HepG2 (cell line): ENCODE data around the gene CADM4. TPM values are rescaled to one million over a fixed set of nuclear protein-coding genes. Genes with fewer than 3 reads are reported as not detected.

Source experiments
- AHR ChIP-seq: IDR thresholded peaks from 2 replicates; pipeline ENCODE4 v1.6.1; 2018; ENCODE audit warnings: missing genetic modification reagents, missing compliant biosample characterization
- EP300 ChIP-seq, 3 experiments: sonication (generic) in 1 of 3; formaldehyde crosslinking in 1 of 3; IDR thresholded peaks; 2 replicates each; pipeline versions ENCODE4 v1.5.1 to v1.6.1; 2011 to 2020; ENCODE audit warnings: low read depth in 2 of 3, low read length in 2 of 3, borderline replicate concordance in 1 of 3, improper control_type of control experiment in 1 of 3, mild to moderate bottlenecking in 1 of 3, missing genetic modification reagents in 1 of 3, moderate library complexity in 1 of 3
- KAT8 ChIP-seq: IDR thresholded peaks from 2 replicates; pipeline ENCODE4 v1.6.1; 2016; ENCODE audit warnings: missing genetic modification reagents, missing compliant biosample characterization
- LBX2 ChIP-seq: sonication (generic); formaldehyde crosslinking; IDR thresholded peaks from 2 replicates; pipeline ENCODE4 v1.5.0; 2020; ENCODE audit warnings: missing genetic modification reagents, mild to moderate bottlenecking, borderline replicate concordance
- MED8 ChIP-seq: sonication (generic); formaldehyde crosslinking; IDR thresholded peaks from 2 replicates; pipeline ENCODE4 v1.8.1; 2023; ENCODE audit warnings: mild to moderate bottlenecking, missing genetic modification reagents; ENCODE audit not compliant: insufficient replicate concordance
- MNT ChIP-seq: fragments of 450-650 bp; IDR thresholded peaks from 2 replicates; pipeline ENCODE4 v1.6.1; 2016
- NCOR1 ChIP-seq: fragments of 200-600 bp; sonication (generic); IDR thresholded peaks from 2 replicates; pipeline ENCODE4 v1.7.0; 2017; ENCODE audit warnings: antibody characterized with exemption, low read length, borderline replicate concordance
- PAX8 ChIP-seq: sonication (generic); formaldehyde crosslinking; IDR thresholded peaks from 2 replicates; pipeline ENCODE4 v1.8.0; 2022; ENCODE audit warnings: mild to moderate bottlenecking, missing genetic modification reagents, borderline replicate concordance
- POGK ChIP-seq: sonication (generic); formaldehyde crosslinking; conservative IDR thresholded peaks from 2 replicates; pipeline ENCODE4 v1.8.0; 2022; ENCODE audit warnings: mild to moderate bottlenecking, moderate library complexity, missing genetic modification reagents
- REPIN1 ChIP-seq: sonication (generic); formaldehyde crosslinking; IDR thresholded peaks from 2 replicates; pipeline ENCODE4 v1.8.0; 2022; ENCODE audit warnings: missing genetic modification reagents, low read depth, mild to moderate bottlenecking, borderline replicate concordance
- SNAPC5 ChIP-seq: sonication (generic); formaldehyde crosslinking; IDR thresholded peaks from 2 replicates; pipeline ENCODE4 v1.8.1; 2023; ENCODE audit warnings: mild to moderate bottlenecking, missing genetic modification reagents, borderline replicate concordance
- TBX2 ChIP-seq: sonication (generic); formaldehyde crosslinking; IDR thresholded peaks from 2 replicates; pipeline ENCODE4 v1.5.0; 2020; ENCODE audit warnings: missing genetic modification reagents, mild to moderate bottlenecking, borderline replicate concordance
- TEAD3 ChIP-seq: optimal IDR thresholded peaks from 2 replicates; pipeline ENCODE3; 2016; ENCODE audit warnings: borderline replicate concordance
- TSC22D2 ChIP-seq: sonication (generic); formaldehyde crosslinking; IDR thresholded peaks from 2 replicates; pipeline ENCODE4 v1.5.1; 2020; ENCODE audit warnings: missing genetic modification reagents, mild to moderate bottlenecking, borderline replicate concordance
- ZBTB3 ChIP-seq: sonication (generic); formaldehyde crosslinking; IDR thresholded peaks from 2 replicates; pipeline ENCODE4 v1.4.0; 2020; ENCODE audit warnings: low read depth, mild to moderate bottlenecking, moderate library complexity, missing genetic modification reagents, borderline replicate concordance
- ZBTB37 ChIP-seq: sonication (generic); formaldehyde crosslinking; IDR thresholded peaks from 2 replicates; pipeline ENCODE4 v1.4.0; 2020; ENCODE audit warnings: mild to moderate bottlenecking, missing genetic modification reagents
- ZNF234 ChIP-seq: sonication (generic); formaldehyde crosslinking; conservative IDR thresholded peaks from 2 replicates; pipeline ENCODE4 v1.5.1; 2020; ENCODE audit warnings: mild to moderate bottlenecking, missing genetic modification reagents
- ZNF329 ChIP-seq: sonication (generic); formaldehyde crosslinking; IDR thresholded peaks from 2 replicates; pipeline ENCODE4 v1.9.0; 2021; ENCODE audit warnings: low read depth, mild to moderate bottlenecking, missing genetic modification reagents
- ZNF597 ChIP-seq: sonication (generic); formaldehyde crosslinking; IDR thresholded peaks from 2 replicates; pipeline ENCODE4 v1.5.0; 2020; ENCODE audit warnings: missing genetic modification reagents
- ZNF747 ChIP-seq: sonication (generic); formaldehyde crosslinking; IDR thresholded peaks from 2 replicates; pipeline ENCODE4 v1.8.1; 2023; ENCODE audit warnings: missing genetic modification reagents, mild to moderate bottlenecking, borderline replicate concordance
- ZSCAN9 ChIP-seq: IDR thresholded peaks from 2 replicates; pipeline ENCODE4 v1.6.1; 2016; ENCODE audit warnings: borderline replicate concordance
- polyA plus RNA-seq, 8 experiments: library from polyadenylated mRNA; depleted of rRNA in 3 of 8; stranded (reverse) in 7 of 8; unstranded in 1 of 8; fragments of >200 nt; fragmentation: Illumina TruSeq in 4 of 8; extraction: Trizol in 4 of 8; gene quantifications; 2 replicates each; pipeline versions ENCODE4 v1.2.1 to v1.2.3, GENCODE V29; 2011 to 2016; ENCODE audit warnings: low read depth in 4 of 8, missing spikeins in 1 of 8, mixed read lengths in 1 of 8; ENCODE audit not compliant: insufficient read depth in 1 of 8
- total RNA-seq, 5 experiments: library from RNA; depleted of rRNA; stranded (reverse); fragments of >200 nt; fragmentation: Illumina TruSeq; extraction: Trizol; gene quantifications; 2 replicates each; pipeline ENCODE4 v1.2.3, GENCODE V29; 2016; ENCODE audit warnings: low read depth in 1 of 5

Gene CADM4
- total and polyA plus RNA-seq, 2 of the 13 experiments (the other 11 are each of a cell fraction or from before 2014, with no cell fraction given), result 8.5 to 16.0 TPM

- TF ChIP-seq ZSCAN9 (CRISPR knock-in tag) (0 out of 2 replicates have a peak, but pooled peaks have one; percentile 49), PAX8 (no peak), EP300 (IDR thresholded peaks at IDR 0.05; ENCODE audit: low read depth in 2 of 2, low read length in 2 of 2) (no peak), EP300 (CRISPR knock-in tag; IDR thresholded peaks at IDR 0.05; ENCODE audit: borderline replicate concordance) (no peak), ZNF234 (CRISPR knock-in tag) (no peak), KAT8 (CRISPR knock-in tag) (peak; percentile 40; the same call in 1 of the 2 replicates), NCOR1 (no peak), REPIN1 (CRISPR knock-in tag) (peak; percentile 47; the same call in 1 of the 2 replicates), TBX2 (CRISPR knock-in tag) (peak; percentile 34), TEAD3 (no peak), AHR (no peak), ZBTB3 (CRISPR knock-in tag) (no peak), ZNF597 (no peak), LBX2 (CRISPR knock-in tag) (no peak), ZBTB37 (CRISPR knock-in tag) (no peak), ZNF329 (no peak), TSC22D2 (CRISPR knock-in tag) (no peak), ZNF747 (CRISPR knock-in tag) (no peak), POGK (CRISPR knock-in tag) (no peak), MED8 (CRISPR knock-in tag) (no peak), MNT (no peak), SNAPC5 (CRISPR knock-in tag) (no peak)
Measured at GRCh38 chr19:43594710-43595604, 44.7 kb downstream of the CADM4 start (continued).
